HepG2 (cell line): ENCODE data around the gene RAB34. TPM values are rescaled to one million over a fixed set of nuclear protein-coding genes. Genes with fewer than 3 reads are reported as not detected.

Experiments used
- EEA1 ChIP-seq: sonication (generic); formaldehyde crosslinking; IDR thresholded peaks from 2 replicates; pipeline ENCODE4 v1.5.1; 2020; ENCODE audit warnings: mild to moderate bottlenecking, missing genetic modification reagents, borderline replicate concordance
- GATA4 ChIP-seq: sonication (generic); IDR thresholded peaks from 2 replicates; pipeline ENCODE4 v1.6.1; 2016; ENCODE audit warnings: antibody characterized with exemption, low read depth, borderline replicate concordance
- HMG20B ChIP-seq: conservative IDR thresholded peaks from 2 replicates; pipeline ENCODE4 v1.6.1; 2016; ENCODE audit warnings: missing genetic modification reagents, missing compliant biosample characterization
- ISX ChIP-seq: sonication (generic); formaldehyde crosslinking; conservative IDR thresholded peaks from 2 replicates; pipeline ENCODE4 v1.5.0; 2020; ENCODE audit warnings: missing genetic modification reagents
- KMT2A ChIP-seq: sonication (generic); formaldehyde crosslinking; IDR thresholded peaks from 2 replicates; pipeline ENCODE4 v1.4.0; 2020; ENCODE audit warnings: missing genetic modification reagents
- MXD1 ChIP-seq: sonication (generic); formaldehyde crosslinking; IDR thresholded peaks from 2 replicates; pipeline ENCODE4 v1.4.0; 2020; ENCODE audit warnings: mild to moderate bottlenecking, missing genetic modification reagents
- NCOA2 ChIP-seq: sonication (generic); formaldehyde crosslinking; IDR thresholded peaks from 2 replicates; pipeline ENCODE4 v1.8.0; 2022; ENCODE audit warnings: inconsistent platforms
- NFRKB ChIP-seq: fragments of 450-650 bp; IDR thresholded peaks from 2 replicates; pipeline ENCODE4 v1.6.1; 2017
- NFYB ChIP-seq: sonication (generic); formaldehyde crosslinking; IDR thresholded peaks from 2 replicates; pipeline ENCODE4 v1.4.0; 2020; ENCODE audit warnings: missing genetic modification reagents
- NR2C2 ChIP-seq: sonication (generic); formaldehyde crosslinking; IDR thresholded peaks from 2 replicates; pipeline ENCODE4 v1.4.0; 2020; ENCODE audit warnings: missing genetic modification reagents, mild to moderate bottlenecking, moderate library complexity, borderline replicate concordance
- PHF20 ChIP-seq: sonication (generic); formaldehyde crosslinking; IDR thresholded peaks from 2 replicates; pipeline ENCODE4 v1.5.0; 2020; ENCODE audit warnings: mild to moderate bottlenecking, missing genetic modification reagents
- PRPF4 ChIP-seq: fragments of 200-400 bp; formaldehyde crosslinking; IDR thresholded peaks from 2 replicates; pipeline ENCODE4 v1.6.1; 2016; ENCODE audit warnings: low read length, low read depth; ENCODE audit not compliant: poor library complexity, severe bottlenecking
- SCMH1 ChIP-seq: sonication (generic); formaldehyde crosslinking; IDR thresholded peaks from 2 replicates; pipeline ENCODE4 v1.9.0; 2021; ENCODE audit warnings: missing genetic modification reagents, mild to moderate bottlenecking, borderline replicate concordance
- SNAPC5 ChIP-seq: sonication (generic); formaldehyde crosslinking; IDR thresholded peaks from 2 replicates; pipeline ENCODE4 v1.8.1; 2023; ENCODE audit warnings: mild to moderate bottlenecking, missing genetic modification reagents, borderline replicate concordance
- SOX6 ChIP-seq, 2 experiments: fragments of 450-650 bp in 1 of 2; sonication (generic) in 1 of 2; formaldehyde crosslinking in 1 of 2; IDR thresholded peaks; 2 replicates each; pipeline versions ENCODE4 v1.4.0 to v1.6.1; 2017 to 2020; ENCODE audit warnings: antibody characterized with exemption in 1 of 2, mild to moderate bottlenecking in 1 of 2, missing genetic modification reagents in 1 of 2
- SSRP1 ChIP-seq: IDR thresholded peaks from 2 replicates; pipeline ENCODE4 v1.6.1; 2016; ENCODE audit warnings: control low read depth
- THAP9 ChIP-seq: sonication (generic); formaldehyde crosslinking; IDR thresholded peaks from 2 replicates; pipeline ENCODE4; 2020; ENCODE audit warnings: missing genetic modification reagents, mild to moderate bottlenecking, borderline replicate concordance
- TRAFD1 ChIP-seq: sonication (generic); formaldehyde crosslinking; IDR thresholded peaks from 2 replicates; pipeline ENCODE4 v1.5.1; 2020; ENCODE audit warnings: missing genetic modification reagents, mild to moderate bottlenecking, borderline replicate concordance
- XRCC5 ChIP-seq: fragments of 200-400 bp; formaldehyde crosslinking; optimal IDR thresholded peaks from 2 replicates; pipeline ENCODE3; 2017; ENCODE audit warnings: mild to moderate bottlenecking, low read length
- ZBTB1 ChIP-seq: sonication (generic); formaldehyde crosslinking; IDR thresholded peaks from 2 replicates; pipeline ENCODE4 v1.4.0; 2020; ENCODE audit warnings: missing genetic modification reagents, borderline replicate concordance
- ZBTB7A ChIP-seq: sonication (generic); formaldehyde crosslinking; IDR thresholded peaks from 2 replicates; pipeline ENCODE4 v1.8.0; 2022; ENCODE audit warnings: mild to moderate bottlenecking, missing genetic modification reagents
- ZNF253 ChIP-seq: sonication (generic); formaldehyde crosslinking; IDR thresholded peaks from 2 replicates; pipeline ENCODE4 v1.8.0; 2022; ENCODE audit warnings: mild to moderate bottlenecking, missing genetic modification reagents, borderline replicate concordance
- ZNF431 ChIP-seq: sonication (generic); formaldehyde crosslinking; IDR thresholded peaks from 2 replicates; pipeline ENCODE4 v1.9.0; 2022; ENCODE audit warnings: missing genetic modification reagents, low read depth, mild to moderate bottlenecking, borderline replicate concordance
- ZNF605 ChIP-seq: sonication (generic); formaldehyde crosslinking; IDR thresholded peaks from 2 replicates; pipeline ENCODE4 v1.8.0; 2022; ENCODE audit warnings: mild to moderate bottlenecking, missing genetic modification reagents
- ZNF660 ChIP-seq: sonication (generic); formaldehyde crosslinking; IDR thresholded peaks from 2 replicates; pipeline ENCODE4 v1.5.1; 2020; ENCODE audit warnings: mild to moderate bottlenecking, low read depth, missing genetic modification reagents, borderline replicate concordance
- ZSCAN29 ChIP-seq: sonication (generic); formaldehyde crosslinking; conservative IDR thresholded peaks from 2 replicates; pipeline ENCODE4 v1.4.0; 2020; ENCODE audit warnings: mild to moderate bottlenecking, missing genetic modification reagents
- polyA plus RNA-seq, 8 experiments: library from polyadenylated mRNA; depleted of rRNA in 3 of 8; stranded (reverse) in 7 of 8; unstranded in 1 of 8; fragments of >200 nt; fragmentation: Illumina TruSeq in 4 of 8; extraction: Trizol in 4 of 8; gene quantifications; 2 replicates each; pipeline versions ENCODE4 v1.2.1 to v1.2.3, GENCODE V29; 2011 to 2016; ENCODE audit warnings: low read depth in 4 of 8, missing spikeins in 1 of 8, mixed read lengths in 1 of 8; ENCODE audit not compliant: insufficient read depth in 1 of 8
- total RNA-seq, 5 experiments: library from RNA; depleted of rRNA; stranded (reverse); fragments of >200 nt; fragmentation: Illumina TruSeq; extraction: Trizol; gene quantifications; 2 replicates each; pipeline ENCODE4 v1.2.3, GENCODE V29; 2016; ENCODE audit warnings: low read depth in 1 of 5

Gene RAB34
- total and polyA plus RNA-seq, 2 of the 13 experiments (the other 11 are each of a cell fraction or from before 2014, with no cell fraction given), result 0.49 TPM; not detected in 1

GRCh38 chr17:28725660-28726225, 8.1 kb upstream of the RAB34 start (continued):
- peak; percentile 19; the same call in 1 of the 2 replicates for TF ChIP-seq THAP9 (CRISPR knock-in tag)
- TF ChIP-seq SSRP1, result no peak; the same call in 1 of the 2 replicates
- no peak for TF ChIP-seq HMG20B (CRISPR knock-in tag)
- peak; percentile 69 for TF ChIP-seq NFYB (CRISPR knock-in tag)
- no peak; the same call in 1 of the 2 replicates for TF ChIP-seq ISX (CRISPR knock-in tag)
- TF ChIP-seq SNAPC5, result no peak
- no peak for TF ChIP-seq GATA4
- no peak for TF ChIP-seq XRCC5
- peak; percentile 78 for TF ChIP-seq EEA1 (CRISPR knock-in tag)
- no peak for TF ChIP-seq TRAFD1 (CRISPR knock-in tag)
- no peak for TF ChIP-seq SOX6 (IDR thresholded peaks at IDR 0.05)
- TF ChIP-seq SOX6 (CRISPR knock-in tag; IDR thresholded peaks at IDR 0.05), result peak; percentile 54
- TF ChIP-seq PRPF4, result no peak
- peak; percentile 87 for TF ChIP-seq ZBTB7A
- TF ChIP-seq ZBTB1 (CRISPR knock-in tag), result no peak
- peak; percentile 77; the same call in 1 of the 2 replicates for TF ChIP-seq ZNF253
- no peak for TF ChIP-seq NFRKB
- TF ChIP-seq ZNF431, result no peak
- no peak; the same call in 1 of the 2 replicates for TF ChIP-seq KMT2A (CRISPR knock-in tag)
- no peak for TF ChIP-seq ZSCAN29 (CRISPR knock-in tag)
- TF ChIP-seq PHF20 (CRISPR knock-in tag), result 0 out of 2 replicates have a peak, but pooled peaks have one; percentile 27
- no peak for TF ChIP-seq ZNF660 (CRISPR knock-in tag)
- TF ChIP-seq MXD1 (CRISPR knock-in tag), result peak; percentile 54
- TF ChIP-seq SCMH1, result no peak
- 0 out of 2 replicates have a peak, but pooled peaks have one; percentile 66 for TF ChIP-seq ZNF605 (CRISPR knock-in tag)
- TF ChIP-seq NR2C2 (CRISPR knock-in tag), result 0 out of 2 replicates have a peak, but pooled peaks have one; percentile 40
- peak; percentile 47; the same call in 1 of the 2 replicates for TF ChIP-seq NCOA2 (CRISPR knock-in tag)
